SK-N-MC (cell line): Measurements from ENCODE around the gene NCKAP5.

Experiments
- EZH2 ChIP-seq: fragments of 200-600 bp; sonication (generic); IDR thresholded peaks from one replicate; pipeline ENCODE4 v1.6.1; 2017; ENCODE audit warnings: antibody characterized with exemption
- POLR2AphosphoS5 ChIP-seq: IDR thresholded peaks from 2 replicates; pipeline ENCODE4 v1.6.1; 2012; ENCODE audit warnings: mild to moderate bottlenecking, low read depth, low read length, borderline replicate concordance

DNA sequence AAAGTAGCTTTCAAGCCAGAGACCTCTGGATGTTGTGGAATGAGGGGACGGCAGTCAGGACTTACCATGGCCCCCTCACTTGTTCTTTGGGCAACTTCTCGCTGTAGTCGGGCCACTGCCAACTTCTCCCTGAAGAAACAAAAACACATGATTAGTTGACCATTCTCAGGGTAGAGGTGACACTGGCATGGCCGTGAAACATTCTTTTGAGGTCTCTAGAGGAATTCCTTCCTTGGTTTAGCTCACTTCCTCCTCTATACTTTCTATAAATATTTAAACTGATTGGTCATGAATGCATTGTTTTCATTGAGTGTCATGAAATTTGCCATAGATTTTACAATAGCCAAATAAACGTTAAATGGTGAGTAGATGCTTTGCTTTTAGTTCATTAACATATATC lies 354.6 kb downstream of the NCKAP5 start:
- no peak for TF ChIP-seq POLR2AphosphoS5
- no peak for TF ChIP-seq EZH2
